ENCODE measurements around the gene COL1A1.

The COL1A1 gene

DNA sequence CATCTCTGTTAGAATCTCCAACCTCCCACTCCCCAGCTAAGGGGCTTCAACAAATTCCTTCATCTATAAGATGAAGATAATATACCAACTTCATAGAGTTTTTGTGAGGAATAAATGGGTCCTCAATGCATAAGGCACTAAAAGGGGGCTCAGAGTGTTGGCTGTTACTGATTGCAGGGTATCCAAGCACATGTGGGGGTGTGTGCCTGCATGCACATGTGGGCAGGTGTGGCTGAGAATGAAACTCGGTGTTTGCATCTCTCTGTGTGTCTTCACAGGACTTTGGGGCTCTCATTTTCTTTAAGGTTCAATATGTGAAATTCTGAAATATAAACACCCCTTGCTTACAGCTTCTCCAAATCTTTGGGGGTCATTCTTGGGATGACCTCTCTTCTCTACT, 46.8 kb downstream of the COL1A1 start:
- DNase-seq (ENCODE audit: low read depth in 2 of 2), result no peak

DNA sequence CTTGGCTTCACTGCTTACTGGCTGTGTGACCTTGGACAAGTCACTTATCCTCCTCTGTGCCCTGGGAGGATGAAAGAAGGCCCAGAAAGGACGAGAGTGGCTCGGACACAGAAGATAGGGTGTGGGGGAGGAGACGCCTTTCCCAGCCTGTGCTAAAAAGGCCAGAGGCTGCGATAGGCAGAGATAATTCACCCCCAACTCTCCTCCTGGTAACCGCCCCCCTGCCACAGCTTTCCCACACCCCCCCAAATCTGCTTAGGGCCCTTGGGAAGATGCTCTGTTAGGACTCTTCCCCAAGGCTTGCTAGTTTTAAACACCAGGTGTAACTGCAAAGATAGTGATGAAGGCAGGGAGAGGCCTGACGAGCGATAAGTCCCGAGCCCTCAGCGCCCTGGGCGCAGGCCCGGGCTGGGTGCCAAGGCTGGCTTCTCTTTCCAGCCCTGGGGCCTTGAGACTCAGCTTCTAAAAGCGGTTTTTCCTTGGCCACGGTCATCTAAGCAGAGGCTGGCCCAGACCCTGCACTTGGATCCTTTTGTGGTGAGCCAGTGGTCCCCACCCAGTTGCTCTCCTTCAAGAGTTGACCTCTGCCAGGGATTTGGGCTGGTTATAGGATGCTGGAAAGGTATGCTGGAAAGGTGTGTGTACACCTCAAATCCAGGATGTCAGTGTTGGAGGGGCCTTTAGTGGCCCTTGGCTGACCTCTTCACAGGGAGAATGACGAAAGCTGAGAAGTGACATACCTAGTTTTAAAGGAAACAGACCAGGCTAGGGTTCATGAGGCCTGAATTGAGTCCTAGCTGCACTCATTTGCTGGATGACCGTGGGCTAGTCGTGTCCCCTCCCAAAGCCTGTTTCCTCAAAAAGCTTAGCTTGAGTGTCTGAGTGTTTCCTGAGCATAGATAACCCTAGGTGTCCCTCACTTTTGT, 47.5 kb downstream of the COL1A1 start:
- no peak for DNase-seq (ENCODE audit: low read depth in 2 of 2)

DNA sequence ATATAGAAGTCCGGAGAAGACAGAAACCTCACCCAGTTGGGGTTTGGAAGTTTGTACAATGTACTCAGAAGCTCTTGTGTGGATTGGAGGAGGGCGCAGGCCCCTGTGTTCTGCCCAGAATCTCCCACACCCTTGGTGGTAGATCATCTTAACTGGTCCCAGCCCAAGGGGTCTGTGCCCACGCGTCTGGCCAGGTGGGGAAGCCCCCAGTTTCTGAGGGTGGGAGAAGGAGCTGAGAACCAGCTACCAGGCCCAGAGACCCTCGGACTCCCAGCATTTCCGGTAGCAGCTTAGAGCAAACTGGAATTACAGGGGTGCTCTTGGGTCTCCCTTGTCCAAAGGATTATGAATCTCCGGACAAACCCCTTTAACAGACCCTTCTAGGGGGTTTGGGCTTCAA, 48.7 kb downstream of the COL1A1 start:
- no peak for DNase-seq (ENCODE audit: low read depth in 2 of 2)

GRCh38 chr17:50151937-50152547, 49.4 kb downstream of the COL1A1 start:
- DNase-seq (ENCODE audit: low read depth in 2 of 2), result no peak

DNA sequence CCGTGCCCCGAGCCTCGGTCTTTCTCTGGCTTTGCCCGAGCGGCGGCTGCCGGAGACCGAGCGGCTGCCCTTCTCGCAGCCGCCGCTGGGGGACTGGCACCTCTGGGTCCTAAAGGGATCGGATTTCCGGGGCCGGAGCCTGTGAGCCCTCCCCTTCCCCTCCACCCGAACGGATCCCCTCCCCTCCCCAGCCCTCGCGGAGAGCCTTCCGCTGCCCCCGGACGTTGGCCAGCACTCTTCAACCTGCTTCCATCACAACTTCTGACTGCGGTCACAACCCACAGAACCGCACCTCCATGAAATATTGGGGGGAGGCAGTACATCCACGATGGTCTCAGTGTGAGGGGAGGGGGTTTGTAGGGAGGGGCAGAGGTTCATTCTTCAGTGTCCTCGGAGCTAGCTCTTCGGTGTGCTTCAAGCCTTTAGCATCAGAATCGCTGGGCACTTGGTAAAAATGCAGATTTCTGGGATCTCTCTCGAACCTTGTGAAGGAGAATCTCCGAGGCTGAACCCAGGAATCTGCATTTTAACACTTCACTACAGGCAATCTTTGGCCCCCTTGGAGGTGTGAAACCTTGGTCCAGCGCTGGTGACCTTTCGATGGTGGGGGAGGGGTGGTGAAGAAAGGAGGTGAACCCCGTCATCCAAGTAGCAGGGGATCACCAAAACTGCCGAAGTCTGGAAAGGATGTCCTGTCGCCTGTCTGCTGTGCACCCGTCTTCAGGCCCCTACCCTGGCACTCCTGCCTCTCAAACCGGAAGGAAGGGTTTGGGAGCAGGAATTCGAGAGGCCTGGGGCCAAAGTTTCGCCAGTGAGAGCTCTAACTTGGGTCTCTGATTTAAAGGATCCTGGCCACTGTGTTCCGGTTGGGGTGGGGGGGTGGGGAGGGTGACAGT, 50.1 kb downstream of the COL1A1 start:
- DNase-seq (ENCODE audit: low read depth in 2 of 2), result peak; percentile 81 to 85

DNA sequence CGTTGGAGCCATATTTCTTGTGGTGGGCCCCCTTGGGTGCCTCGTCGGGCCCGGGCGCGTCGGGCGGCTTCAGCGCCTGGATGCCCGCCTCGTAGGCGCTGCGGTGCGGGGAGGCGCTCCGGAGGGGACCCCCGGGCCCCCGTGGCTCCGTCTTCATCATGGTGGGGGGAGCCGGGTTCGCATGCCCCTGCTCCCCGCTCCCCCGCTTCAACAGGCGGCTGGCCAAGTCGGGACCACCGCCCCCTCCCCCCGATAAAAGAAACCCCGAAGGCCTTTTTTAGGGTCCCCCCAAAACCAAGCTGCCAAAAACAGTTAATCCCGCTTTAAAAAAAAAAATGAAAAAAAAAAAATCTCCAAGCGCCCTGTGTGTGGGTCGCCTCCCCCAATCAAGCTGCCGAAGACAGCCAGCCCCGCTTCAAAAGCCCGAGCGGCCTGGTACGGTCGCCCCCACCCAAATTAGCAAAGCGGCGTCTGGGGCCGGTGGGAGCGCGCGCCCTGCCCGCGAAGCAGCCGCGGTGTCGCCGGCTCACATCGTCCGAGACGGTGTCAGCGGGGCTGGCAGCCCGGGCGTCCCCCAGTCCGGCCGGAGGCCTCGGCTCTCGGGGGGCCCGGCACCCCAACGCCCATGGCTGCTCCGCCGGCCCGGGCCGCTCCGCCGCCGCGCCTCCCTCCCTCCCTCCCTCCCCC, 50.9 kb downstream of the COL1A1 start, which contains the start of gene PPP1R9B:
Gene PPP1R9B, minus strand, starts transcription at position 324 of the 687 bp plus-strand sequence. Its CDS starts 164 bp downstream, at position 160.
- DNase-seq (ENCODE audit: low read depth in 2 of 2), result no peak

- DNase-seq (ENCODE audit: low read depth in 2 of 2), result peak in 1 of 2 donors; percentile 45
Observed at GRCh38 chr17:50149417-50150353, 51.7 kb downstream of the COL1A1 start.

GRCh38 chr17:50149091-50149416, 52.4 kb downstream of the COL1A1 start:
- no peak for DNase-seq (ENCODE audit: low read depth in 2 of 2)

DNA sequence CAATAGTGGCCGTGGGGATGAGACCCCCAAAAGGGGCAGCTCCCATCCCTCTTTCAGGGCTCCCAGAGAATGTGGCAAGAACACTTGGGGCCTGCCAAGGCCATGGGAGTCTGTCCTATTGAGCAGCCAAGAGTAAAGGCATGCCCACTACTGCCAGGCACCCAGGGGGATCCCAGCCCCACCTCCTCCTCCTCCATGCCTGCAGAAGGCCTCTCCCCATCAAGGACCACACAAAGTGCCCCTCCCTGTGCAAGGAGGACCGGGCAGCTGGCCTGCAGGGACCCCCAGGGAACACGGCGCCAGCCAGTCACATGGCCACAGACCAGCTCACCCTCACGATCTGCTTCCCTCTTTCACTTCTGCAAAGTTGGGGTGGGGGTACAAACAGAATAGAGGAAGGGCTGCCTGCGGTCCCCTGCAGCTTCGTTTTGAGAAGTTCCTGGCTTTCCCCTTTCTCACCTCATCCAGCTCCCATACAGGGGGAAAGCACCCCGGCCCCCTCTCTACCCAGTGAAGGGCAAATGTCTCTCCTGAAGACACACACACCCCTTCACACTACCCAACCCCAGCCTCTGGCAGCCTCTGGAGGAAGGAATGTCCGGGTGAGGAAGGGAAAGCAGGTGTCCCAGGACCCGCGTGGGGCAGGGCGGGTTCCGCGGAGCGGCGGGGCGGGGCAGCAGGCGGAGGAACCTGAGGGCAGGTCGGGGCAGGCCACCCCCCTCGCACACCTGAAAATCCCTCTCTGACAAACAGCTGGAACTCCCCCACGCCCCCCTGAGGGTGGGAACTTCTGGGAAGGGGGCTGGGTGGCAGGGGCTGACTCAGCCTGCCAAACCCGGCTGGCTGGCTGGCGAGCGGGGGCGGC, 53.0 kb downstream of the COL1A1 start:
- peak; percentile 46 to 75 for DNase-seq (ENCODE audit: low read depth in 2 of 2)

GRCh38 chr17:50147841-50148225, 53.6 kb downstream of the COL1A1 start:
- no peak for DNase-seq (ENCODE audit: low read depth in 2 of 2)

- no peak for DNase-seq (ENCODE audit: low read depth in 2 of 2)
Observed at GRCh38 chr17:50146927-50147665, 54.3 kb downstream of the COL1A1 start.

GRCh38 chr17:50146230-50146926, 55.1 kb downstream of the COL1A1 start:
- DNase-seq (ENCODE audit: low read depth in 2 of 2), result no peak

DNA sequence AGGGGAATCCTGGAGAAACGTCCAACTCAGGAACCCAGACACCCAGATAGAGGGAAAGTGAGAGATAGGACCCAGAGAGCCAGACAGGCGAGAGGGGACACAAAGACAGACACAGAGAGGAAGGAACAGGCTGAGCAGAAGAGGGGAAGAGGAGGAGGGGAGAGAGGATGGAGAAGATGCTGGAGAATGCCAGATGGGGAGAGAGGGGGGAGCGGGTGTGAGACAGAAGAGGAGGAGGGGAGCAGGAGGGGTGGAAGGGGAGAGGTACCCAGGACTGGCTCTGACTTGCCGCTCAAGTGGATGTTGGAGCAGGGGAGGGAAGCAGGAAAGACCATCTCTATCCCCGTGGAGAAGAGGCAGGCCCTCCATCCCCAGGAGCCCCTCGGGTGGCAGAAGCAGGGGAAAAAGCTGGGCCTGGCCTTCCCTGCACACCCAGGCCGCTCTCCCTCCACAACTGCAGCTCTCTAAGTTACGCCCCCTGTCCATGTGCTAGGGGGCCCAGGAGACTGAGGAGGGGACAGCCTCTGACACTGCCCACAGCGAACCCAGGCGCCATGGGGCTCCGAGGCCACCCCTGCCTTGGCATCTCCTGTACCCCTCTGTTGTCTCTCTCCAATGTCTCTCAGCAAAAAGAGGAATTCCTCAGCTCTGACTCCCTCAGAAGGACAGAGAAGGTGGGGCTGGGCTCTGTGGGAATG, 55.8 kb downstream of the COL1A1 start:
- DNase-seq (ENCODE audit: low read depth in 2 of 2), result no peak

- no peak for DNase-seq (ENCODE audit: low read depth in 2 of 2)
Observed at GRCh38 chr17:50144845-50145531, 56.4 kb downstream of the COL1A1 start.

DNA sequence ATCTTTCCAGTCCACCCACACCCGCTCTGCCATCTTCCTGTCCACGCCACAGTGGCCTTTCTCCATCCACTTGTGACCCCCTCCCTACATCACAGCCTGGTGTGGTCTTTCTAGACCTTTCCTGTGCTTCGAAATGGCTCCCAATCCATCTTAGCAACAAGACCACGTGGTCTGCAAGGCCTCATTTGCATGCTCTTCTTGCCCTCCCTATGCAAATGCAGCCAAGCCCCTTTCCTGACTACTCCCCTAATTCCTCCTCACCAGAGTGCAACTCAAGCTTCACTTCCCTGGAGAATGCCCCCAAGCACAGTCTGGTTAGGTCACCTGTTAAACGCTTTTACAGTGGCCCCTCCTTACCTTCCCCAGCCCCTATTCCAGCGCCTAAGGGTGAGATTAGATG, 57.1 kb downstream of the COL1A1 start:
- no peak for DNase-seq (ENCODE audit: low read depth in 2 of 2)

DNA sequence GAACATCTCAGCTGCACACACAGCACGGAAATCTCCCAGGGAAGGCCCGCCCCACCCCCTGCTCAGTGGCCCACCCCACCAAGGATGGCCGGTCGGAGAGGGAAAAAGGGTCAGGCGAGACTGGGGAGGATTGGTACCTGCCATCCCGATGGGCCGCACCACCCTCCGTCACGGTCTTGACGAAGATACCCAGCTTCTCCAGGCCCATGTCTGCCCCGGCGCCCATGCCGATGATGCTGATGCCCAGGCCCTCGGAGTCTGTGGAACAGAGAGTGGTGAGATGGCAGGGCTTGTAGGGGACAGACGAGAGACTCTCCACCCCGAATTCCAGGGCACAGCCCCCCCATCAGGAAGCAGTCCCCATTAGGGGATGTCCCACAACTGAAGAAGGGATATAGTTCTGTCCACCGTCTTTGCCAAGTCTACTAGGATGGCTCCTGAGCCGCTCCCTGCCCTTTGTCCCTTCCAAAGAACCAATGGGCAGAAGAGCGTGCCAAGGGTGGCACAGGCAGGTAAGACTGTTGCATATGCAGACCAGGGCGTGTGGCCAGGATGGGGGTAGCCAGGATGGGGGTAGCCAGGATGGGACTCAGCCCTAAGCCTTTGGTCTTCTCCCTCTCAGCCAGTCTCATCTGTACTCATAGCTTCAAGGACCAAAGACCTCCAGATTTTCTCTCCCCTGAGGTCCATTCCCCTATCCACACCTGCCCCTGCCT, 57.8 kb downstream of the COL1A1 start:
- no peak for DNase-seq (ENCODE audit: low read depth in 2 of 2)
